ENCODE measurements around the gene FARSA.

DNA sequence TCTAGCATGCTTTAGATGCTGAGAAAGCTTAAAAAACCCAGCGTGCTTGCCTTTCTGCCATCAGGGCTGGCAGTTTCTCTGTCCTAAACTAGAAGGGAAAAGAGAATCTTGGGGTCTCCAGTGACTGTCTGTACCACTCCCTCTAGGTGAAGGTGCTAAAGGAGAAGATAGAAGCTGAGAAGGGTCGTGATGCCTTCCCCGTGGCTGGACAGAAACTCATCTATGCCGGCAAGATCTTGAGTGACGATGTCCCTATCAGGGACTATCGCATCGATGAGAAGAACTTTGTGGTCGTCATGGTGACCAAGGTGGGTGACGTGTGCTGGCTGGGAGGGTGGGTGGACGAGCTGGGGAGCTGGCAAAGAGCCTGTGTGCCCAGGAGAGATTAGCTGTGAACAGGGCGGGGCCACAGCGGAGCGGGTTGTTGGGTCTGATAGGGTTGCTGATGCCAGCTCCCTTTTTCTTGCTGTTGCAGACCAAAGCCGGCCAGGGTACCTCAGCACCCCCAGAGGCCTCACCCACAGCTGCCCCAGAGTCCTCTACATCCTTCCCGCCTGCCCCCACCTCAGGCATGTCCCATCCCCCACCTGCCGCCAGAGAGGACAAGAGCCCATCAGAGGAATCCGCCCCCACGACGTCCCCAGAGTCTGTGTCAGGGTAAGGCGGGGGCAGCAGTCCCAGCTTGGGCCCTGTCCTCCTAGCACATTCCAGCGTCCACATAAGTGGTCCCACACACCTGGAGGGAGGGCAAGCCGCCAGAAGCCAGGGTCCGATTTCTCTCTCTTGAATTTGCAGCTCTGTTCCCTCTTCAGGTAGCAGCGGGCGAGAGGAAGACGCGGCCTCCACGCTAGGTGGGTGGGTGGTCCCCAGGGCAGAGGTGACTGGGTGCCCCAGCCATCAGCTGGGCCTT, 14.4 kb upstream of the FARSA start:
- TF ChIP-seq TCF12 (IDR thresholded peaks at IDR 0.05): no peak
- no peak for TF ChIP-seq TCF12 (CRISPR knock-in tag; IDR thresholded peaks at IDR 0.05)
- no peak for TF ChIP-seq ZNF224 (CRISPR knock-in tag; IDR thresholded peaks at IDR 0.05)
- TF ChIP-seq CREM (IDR thresholded peaks at IDR 0.05): no peak
- TF ChIP-seq CREM (CRISPR knock-in tag; IDR thresholded peaks at IDR 0.05): no peak
- TF ChIP-seq, protein P1, sequence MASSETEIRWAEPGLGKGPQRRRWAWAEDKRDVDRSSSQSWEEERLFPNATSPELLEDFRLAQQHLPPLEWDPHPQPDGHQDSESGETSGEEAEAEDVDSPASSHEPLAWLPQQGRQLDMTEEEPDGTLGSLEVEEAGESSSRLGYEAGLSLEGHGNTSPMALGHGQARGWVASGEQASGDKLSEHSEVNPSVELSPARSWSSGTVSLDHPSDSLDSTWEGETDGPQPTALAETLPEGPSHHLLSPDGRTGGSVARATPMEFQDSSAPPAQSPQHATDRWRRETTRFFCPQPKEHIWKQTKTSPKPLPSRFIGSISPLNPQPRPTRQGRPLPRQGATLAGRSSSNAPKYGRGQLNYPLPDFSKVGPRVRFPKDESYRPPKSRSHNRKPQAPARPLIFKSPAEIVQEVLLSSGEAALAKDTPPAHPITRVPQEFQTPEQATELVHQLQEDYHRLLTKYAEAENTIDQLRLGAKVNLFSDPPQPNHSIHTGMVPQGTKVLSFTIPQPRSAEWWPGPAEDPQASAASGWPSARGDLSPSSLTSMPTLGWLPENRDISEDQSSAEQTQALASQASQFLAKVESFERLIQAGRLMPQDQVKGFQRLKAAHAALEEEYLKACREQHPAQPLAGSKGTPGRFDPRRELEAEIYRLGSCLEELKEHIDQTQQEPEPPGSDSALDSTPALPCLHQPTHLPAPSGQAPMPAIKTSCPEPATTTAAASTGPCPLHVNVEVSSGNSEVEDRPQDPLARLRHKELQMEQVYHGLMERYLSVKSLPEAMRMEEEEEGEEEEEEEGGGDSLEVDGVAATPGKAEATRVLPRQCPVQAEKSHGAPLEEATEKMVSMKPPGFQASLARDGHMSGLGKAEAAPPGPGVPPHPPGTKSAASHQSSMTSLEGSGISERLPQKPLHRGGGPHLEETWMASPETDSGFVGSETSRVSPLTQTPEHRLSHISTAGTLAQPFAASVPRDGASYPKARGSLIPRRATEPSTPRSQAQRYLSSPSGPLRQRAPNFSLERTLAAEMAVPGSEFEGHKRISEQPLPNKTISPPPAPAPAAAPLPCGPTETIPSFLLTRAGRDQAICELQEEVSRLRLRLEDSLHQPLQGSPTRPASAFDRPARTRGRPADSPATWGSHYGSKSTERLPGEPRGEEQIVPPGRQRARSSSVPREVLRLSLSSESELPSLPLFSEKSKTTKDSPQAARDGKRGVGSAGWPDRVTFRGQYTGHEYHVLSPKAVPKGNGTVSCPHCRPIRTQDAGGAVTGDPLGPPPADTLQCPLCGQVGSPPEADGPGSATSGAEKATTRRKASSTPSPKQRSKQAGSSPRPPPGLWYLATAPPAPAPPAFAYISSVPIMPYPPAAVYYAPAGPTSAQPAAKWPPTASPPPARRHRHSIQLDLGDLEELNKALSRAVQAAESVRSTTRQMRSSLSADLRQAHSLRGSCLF (CRISPR knock-in tag; IDR thresholded peaks at IDR 0.05; ENCODE audit: borderline replicate concordance): no peak
- TF ChIP-seq YY1 (IDR thresholded peaks at IDR 0.05; ENCODE audit: insufficient read depth, insufficient replicate concordance, low read depth, low read length): no peak
- no peak for TF ChIP-seq ZNF75D (CRISPR knock-in tag; IDR thresholded peaks at IDR 0.05; ENCODE audit: borderline replicate concordance)
- TF ChIP-seq, protein P2, sequence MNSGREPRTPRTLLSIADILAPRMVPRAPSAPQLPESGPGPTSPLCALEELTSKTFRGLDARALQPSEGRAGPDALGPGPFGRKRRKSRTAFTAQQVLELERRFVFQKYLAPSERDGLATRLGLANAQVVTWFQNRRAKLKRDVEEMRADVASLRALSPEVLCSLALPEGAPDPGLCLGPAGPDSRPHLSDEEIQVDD (CRISPR knock-in tag; IDR thresholded peaks at IDR 0.05; ENCODE audit: borderline replicate concordance): no peak
- TF ChIP-seq, protein P3, sequence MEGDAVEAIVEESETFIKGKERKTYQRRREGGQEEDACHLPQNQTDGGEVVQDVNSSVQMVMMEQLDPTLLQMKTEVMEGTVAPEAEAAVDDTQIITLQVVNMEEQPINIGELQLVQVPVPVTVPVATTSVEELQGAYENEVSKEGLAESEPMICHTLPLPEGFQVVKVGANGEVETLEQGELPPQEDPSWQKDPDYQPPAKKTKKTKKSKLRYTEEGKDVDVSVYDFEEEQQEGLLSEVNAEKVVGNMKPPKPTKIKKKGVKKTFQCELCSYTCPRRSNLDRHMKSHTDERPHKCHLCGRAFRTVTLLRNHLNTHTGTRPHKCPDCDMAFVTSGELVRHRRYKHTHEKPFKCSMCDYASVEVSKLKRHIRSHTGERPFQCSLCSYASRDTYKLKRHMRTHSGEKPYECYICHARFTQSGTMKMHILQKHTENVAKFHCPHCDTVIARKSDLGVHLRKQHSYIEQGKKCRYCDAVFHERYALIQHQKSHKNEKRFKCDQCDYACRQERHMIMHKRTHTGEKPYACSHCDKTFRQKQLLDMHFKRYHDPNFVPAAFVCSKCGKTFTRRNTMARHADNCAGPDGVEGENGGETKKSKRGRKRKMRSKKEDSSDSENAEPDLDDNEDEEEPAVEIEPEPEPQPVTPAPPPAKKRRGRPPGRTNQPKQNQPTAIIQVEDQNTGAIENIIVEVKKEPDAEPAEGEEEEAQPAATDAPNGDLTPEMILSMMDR (CRISPR knock-in tag; IDR thresholded peaks at IDR 0.05): no peak
- no peak for TF ChIP-seq ZSCAN29 (CRISPR knock-in tag; conservative IDR thresholded peaks at IDR 0.05)
- TF ChIP-seq, protein P4, sequence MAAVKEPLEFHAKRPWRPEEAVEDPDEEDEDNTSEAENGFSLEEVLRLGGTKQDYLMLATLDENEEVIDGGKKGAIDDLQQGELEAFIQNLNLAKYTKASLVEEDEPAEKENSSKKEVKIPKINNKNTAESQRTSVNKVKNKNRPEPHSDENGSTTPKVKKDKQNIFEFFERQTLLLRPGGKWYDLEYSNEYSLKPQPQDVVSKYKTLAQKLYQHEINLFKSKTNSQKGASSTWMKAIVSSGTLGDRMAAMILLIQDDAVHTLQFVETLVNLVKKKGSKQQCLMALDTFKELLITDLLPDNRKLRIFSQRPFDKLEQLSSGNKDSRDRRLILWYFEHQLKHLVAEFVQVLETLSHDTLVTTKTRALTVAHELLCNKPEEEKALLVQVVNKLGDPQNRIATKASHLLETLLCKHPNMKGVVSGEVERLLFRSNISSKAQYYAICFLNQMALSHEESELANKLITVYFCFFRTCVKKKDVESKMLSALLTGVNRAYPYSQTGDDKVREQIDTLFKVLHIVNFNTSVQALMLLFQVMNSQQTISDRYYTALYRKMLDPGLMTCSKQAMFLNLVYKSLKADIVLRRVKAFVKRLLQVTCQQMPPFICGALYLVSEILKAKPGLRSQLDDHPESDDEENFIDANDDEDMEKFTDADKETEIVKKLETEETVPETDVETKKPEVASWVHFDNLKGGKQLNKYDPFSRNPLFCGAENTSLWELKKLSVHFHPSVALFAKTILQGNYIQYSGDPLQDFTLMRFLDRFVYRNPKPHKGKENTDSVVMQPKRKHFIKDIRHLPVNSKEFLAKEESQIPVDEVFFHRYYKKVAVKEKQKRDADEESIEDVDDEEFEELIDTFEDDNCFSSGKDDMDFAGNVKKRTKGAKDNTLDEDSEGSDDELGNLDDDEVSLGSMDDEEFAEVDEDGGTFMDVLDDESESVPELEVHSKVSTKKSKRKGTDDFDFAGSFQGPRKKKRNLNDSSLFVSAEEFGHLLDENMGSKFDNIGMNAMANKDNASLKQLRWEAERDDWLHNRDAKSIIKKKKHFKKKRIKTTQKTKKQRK (IDR thresholded peaks at IDR 0.05; ENCODE audit: low read length): no peak

All from HepG2 (cell line).